ENCODE measurements around the gene SND1.

The SND1 gene

DNA sequence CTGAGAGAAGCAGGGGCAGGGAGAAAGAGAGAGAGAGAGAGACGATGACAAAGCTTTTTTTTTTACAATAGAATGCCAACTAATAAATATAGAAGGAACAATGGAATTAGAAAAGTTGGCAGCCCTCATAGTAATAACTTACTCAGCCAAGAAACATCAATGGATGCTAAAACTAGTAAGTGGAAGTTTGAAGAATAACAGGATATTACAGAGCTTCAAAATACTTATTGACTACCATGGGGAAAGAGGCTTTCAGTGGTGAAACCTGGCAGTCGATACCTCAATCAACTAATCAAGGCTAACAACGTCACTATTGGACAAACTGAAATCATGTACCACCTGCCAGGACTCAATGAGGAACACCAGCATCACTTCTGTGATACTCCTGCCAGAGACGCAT lies 479.7 kb downstream of the SND1 start:
- DNase-seq: no peak

DNA sequence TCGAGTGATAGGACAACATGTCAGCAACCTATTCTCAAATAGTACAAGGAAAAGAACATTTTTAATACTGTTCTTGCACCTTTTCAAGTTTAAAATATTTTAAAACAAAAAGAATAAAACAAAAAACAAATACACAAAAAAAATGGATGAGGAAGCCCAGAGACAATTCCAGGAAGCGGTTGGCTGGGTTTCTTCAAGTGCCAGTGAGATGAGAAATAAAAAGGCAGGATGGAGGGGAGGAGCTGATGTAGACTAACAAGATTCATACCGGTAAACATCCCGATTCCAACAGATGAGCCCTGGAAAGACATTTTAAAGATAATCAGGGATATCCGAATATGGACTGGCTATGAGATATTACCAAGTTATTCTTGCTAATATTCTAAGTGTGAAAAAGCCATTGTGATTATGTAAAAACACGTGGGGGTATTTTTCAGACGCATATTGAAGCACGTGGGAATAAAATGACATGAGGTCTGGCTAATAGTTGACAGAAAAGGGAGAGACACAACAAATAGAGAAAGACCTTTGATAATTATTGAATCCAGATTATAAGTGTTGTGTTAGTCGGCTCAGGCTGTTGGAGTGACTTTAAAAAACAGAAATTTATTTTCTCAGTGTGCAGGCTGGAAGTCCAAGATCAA lies 480.6 kb downstream of the SND1 start:
- no peak for DNase-seq

- no peak for DNase-seq
Measured at GRCh38 chr7:128135159-128135514, 483.1 kb downstream of the SND1 start.

DNA sequence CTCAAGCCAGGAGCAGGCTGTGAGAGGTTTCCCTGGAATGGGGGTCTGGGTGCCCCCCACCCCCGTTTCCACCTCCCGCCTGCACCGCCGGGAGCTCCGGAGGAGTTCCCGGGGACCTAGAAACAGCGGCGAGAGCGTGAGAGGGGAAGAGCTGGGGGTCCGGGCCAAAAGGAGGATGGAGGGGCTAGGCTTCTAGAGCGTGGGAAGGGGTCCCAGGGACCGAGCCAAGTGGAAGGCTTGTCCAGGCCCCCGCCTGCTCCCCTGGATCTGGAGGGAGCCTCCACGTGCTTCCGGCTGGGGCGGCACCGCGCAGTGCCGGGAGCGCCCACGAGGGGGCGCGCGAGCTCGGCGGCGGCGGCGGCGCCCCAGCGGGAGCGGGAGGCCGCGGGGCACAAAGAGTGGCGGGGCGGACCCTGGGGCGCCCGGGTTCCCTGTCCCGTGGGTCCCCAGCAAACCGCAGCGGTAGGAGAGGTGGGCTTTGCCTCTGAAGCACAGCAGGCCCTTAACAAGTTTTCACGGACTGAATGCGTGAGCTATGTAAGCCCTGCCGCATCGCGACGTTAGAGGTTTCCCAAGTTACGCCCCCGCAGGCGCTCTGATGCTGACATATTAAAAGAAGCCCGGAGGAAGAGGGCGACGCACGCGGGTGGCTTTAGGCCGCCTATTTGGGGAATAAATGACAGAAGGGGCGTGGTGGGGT lies 483.7 kb downstream of the SND1 start:
- DNase-seq: peak; percentile 89

DNA sequence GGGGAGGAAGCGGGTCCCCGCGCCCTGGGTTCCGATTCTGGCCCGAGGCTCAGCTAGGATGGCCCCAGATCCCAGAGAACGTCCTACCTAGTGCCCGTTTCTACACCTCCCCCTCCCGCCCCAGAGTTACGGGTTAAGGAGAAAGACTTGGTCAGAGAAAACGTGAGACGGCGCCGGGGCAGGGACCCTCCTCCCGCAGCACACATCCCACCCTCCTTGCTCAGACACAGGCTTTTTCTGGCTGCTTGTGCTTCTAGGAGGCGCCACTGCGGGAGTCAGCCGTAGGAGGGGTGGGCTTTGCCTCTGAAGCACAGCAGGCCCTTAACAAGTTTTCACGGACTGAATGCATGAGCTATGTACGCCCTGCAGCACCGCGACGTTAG lies 484.2 kb downstream of the SND1 start:
- peak; percentile 59 for DNase-seq

DNA sequence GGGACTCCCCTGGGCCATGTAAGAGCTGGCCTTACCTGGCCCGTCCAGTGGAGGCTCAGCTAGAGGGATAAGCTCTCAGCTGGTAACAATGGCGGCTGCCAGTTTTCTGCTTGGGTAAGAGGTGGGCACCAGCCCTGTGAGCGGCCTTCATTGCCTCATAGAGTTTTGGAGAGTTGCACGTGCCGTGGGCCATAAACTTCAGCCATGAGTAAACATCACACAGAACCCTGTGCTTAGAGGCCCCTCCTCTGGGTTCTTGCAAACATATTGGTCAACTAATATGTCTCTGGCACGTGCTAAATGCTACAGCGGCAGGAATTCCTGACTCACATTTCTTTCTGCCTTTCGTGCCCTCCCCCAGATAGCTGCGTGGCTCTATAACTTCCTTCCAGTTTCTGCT lies 485.2 kb downstream of the SND1 start:
- no peak for DNase-seq

DNA sequence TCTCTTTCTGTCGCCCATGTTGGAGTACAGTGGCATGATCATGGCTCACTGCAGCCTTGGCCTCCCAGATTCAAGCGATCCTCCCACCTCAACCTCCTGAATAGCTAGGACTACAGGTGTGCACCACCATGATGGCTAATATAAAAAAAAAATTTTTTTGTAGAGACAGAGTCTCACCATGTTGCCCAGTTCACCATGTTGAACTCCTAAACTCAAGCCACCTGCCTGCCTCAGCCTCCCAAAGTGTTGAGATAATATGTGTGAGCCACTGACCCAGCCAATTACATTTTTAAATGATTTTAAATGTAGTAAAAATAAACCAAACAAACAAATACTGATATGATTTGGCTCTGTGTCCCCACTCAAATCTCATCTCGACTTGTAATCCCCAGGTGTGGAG lies 487.4 kb downstream of the SND1 start:
- DNase-seq: no peak

GRCh38 chr7:128141683-128142195 lies 489.7 kb downstream of the SND1 start:
- no peak for DNase-seq

Data from activated CD8-positive, alpha-beta memory T cell treated with anti-CD3 and anti-CD28 coated beads, Interleukin-2, amount 50 U/mL, for 48 hours (primary cell).